Stimulated activated CD8-positive, alpha-beta memory T cell treated with anti-CD3 and anti-CD28 coated beads, Interleukin-15, amount 100 ng/mL, for 24 hours (primary cell): ENCODE results near the gene FCER2.

Source experiments
- DNase-seq: peaks from one replicate; pipeline ENCODE4 v3.0.0-alpha.2; 2020; ENCODE audit warnings: low read depth

Gene FCER2

GRCh38 chr19:7733376-7733775, 31.4 kb upstream of the FCER2 start:
- no peak for DNase-seq

GRCh38 chr19:7732045-7732444, 30.1 kb upstream of the FCER2 start, which contains the start of gene CLEC4G:
CLEC4G (minus strand) TSS chr19:7732110; CDS start chr19:7732102, 8 bp downstream.
- no peak for DNase-seq

- DNase-seq: no peak
These were observed 29.7 kb upstream of the FCER2 start for GRCh38 chr19:7731615-7732014.

GRCh38 chr19:7731218-7731595, 29.3 kb upstream of the FCER2 start:
- DNase-seq: no peak

GRCh38 chr19:7730286-7731217, 28.6 kb upstream of the FCER2 start:
- no peak for DNase-seq

- DNase-seq: no peak
These were observed 27.9 kb upstream of the FCER2 start for GRCh38 chr19:7729831-7730285.

GRCh38 chr19:7729211-7729610, 27.3 kb upstream of the FCER2 start:
- no peak for DNase-seq

- DNase-seq: no peak
These were observed 23.9 kb upstream of the FCER2 start for GRCh38 chr19:7725791-7726190.

GRCh38 chr19:7722231-7722651, 20.3 kb upstream of the FCER2 start:
- no peak for DNase-seq

- DNase-seq: no peak
These were observed 18.4 kb upstream of the FCER2 start for GRCh38 chr19:7720351-7720750.

- DNase-seq: no peak
These were observed 16.7 kb upstream of the FCER2 start for GRCh38 chr19:7718668-7719067.

- DNase-seq: no peak
These were observed 14.8 kb upstream of the FCER2 start for GRCh38 chr19:7716762-7717161.

- no peak for DNase-seq
These were observed 13.7 kb upstream of the FCER2 start for GRCh38 chr19:7715671-7716070.

GRCh38 chr19:7710616-7711015, 8.7 kb upstream of the FCER2 start:
- no peak for DNase-seq

- DNase-seq: no peak
These were observed 8.1 kb upstream of the FCER2 start for GRCh38 chr19:7709932-7710460.

- DNase-seq: no peak
These were observed 5.1 kb upstream of the FCER2 start for GRCh38 chr19:7706955-7707456.

GRCh38 chr19:7706188-7706954, 4.4 kb upstream of the FCER2 start:
- DNase-seq: no peak

GRCh38 chr19:7705387-7706187, 3.7 kb upstream of the FCER2 start:
- peak; percentile 37 for DNase-seq

- no peak for DNase-seq
These were observed 2.5 kb upstream of the FCER2 start for GRCh38 chr19:7704280-7705060.

GRCh38 chr19:7703332-7703731, 1.4 kb upstream of the FCER2 start:
- no peak for DNase-seq
